ENCODE measurements around the gene DDC.

- TF ChIP-seq CTCF (IDR thresholded peaks at IDR 0.05 in 8 of 11, conservative IDR thresholded peaks at IDR 0.05 in 3 of 11) (no peak), POLR2AphosphoS5 (IDR thresholded peaks at IDR 0.05) (no peak)
Observed at GRCh38 chr7:50469181-50469580, 96.0 kb downstream of the DDC start.
